Fibroblast of skin of abdomen (primary cell): ENCODE results near the gene NSUN2.

Experiments used
- DNase-seq: peaks from one replicate; pipeline ENCODE4 v3.0.0-alpha.2; 2013

Gene NSUN2

GRCh38 chr5:6602441-6602840 lies 30.4 kb downstream of the NSUN2 start:
- DNase-seq: no peak

DNA sequence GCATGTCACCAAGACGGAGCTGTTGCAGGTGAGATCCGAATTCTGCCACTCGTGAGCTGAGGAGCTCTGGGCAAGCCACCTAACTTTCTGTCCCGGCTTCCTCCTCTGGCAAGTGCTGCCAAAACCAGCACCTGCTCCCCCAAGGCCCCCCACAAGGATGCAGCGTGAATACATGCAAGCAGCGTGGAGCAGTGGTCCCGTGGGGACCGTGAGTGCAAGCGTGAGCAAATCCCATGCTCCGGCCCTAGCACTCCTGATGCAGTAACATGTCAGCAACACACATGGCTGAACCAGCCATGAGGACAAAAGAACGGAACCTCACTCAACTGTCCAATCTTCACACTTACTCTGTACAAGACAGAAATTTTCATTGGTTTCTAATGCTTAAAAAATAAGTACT lies 31.0 kb downstream of the NSUN2 start:
- DNase-seq: no peak

DNA sequence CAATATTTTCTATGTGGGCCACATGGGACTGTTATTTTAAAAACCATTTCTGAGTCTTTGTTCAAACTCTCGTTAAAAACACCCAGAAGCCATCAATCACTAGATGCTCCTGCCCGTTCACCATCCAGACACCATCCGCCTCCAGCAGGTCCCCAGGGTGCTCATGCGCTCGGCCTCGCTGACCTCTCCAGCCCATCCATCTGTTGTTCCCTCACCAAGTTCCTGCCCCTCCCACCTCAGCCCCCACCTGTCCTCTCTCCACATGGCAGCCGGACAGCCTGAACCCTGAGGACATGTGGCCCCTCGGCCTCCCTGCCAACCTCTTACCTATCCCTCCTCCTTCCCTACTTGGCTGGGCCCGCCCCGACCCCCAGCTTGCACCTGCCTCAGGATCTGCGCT lies 31.6 kb downstream of the NSUN2 start:
- no peak for DNase-seq

DNA sequence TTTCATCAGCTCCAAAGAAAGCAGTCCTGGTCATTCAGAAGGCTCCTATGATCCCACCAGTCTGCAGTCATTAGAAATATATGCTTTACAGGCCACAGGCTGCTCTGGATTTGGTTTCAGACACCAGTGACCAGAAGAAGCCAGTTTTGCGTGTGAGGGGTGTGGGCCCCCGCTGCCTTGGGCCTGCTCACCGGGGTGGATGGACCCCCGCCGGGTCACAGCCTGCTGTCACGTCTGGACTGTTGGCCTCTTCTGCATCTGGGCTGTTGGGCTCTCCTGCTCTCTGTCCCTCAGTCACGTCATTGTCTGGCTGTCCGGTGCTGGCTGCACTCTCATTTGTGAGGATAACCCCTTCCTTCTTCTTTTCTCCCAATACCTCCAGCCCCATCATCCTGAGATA lies 33.1 kb downstream of the NSUN2 start:
- no peak for DNase-seq

GRCh38 chr5:6598351-6598900 lies 34.4 kb downstream of the NSUN2 start:
- no peak for DNase-seq

DNA sequence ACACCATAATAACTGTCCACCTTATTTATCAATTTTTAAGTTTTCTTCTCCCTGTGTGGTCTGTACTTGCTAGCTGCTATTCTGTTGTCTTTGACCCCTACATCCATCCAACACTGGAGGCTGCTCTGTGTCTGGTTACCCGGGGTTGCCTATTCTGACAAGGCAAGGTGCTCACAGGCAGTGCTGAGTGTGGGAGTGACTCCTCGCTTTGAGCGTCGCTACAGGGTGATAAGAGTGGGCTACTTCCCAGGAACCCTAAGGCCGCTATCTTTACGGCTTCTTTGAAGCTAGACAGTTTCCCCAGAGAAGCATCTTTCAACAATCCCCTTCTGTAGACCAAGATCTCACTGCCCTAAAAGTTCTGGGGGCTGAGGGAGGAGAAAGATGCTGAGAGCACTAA lies 35.3 kb downstream of the NSUN2 start:
- DNase-seq: no peak

DNA sequence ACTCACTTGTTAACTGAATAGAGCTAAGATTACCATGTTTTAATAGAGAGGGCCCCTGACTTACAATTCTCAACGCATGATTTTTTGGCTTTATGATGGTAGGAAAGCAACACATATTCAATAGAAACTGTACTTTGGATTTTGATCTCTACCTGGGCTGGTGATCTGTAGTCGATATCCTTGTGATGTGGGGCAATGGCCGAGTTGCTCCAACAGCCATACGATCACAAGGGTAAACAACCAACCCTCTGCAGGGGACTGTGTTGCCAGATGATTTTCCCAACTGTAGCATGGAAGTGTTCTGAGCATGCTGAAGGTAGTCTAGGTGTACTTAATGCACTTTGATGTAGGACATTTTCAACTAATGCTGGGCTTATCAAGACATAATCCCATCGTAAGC lies 36.5 kb downstream of the NSUN2 start:
- DNase-seq: no peak

GRCh38 chr5:6595405-6595804 lies 37.4 kb downstream of the NSUN2 start:
- DNase-seq: no peak

DNA sequence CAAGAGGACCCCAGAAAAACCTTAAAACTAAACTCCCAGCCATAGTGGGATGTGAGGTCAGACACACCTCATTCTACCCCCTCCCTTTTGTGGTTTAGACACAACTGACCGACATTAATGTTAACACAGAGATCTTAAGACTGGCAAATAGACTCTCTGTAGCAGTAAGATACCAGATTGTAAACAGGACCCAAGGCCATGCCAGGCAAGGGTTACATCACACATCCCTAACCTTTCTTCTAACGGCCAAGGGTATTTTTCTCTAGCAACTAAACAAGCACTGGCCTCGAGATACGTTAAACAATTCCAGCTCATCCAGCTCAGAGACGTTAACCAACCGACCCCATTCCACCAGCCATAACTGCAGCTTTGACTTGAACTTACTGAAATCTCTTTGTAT lies 38.8 kb downstream of the NSUN2 start:
- DNase-seq: no peak

- DNase-seq: no peak
Observed at GRCh38 chr5:6593148-6594016, 39.5 kb downstream of the NSUN2 start.

GRCh38 chr5:6592601-6593000 lies 40.2 kb downstream of the NSUN2 start:
- DNase-seq: no peak

- DNase-seq: no peak
Observed at GRCh38 chr5:6591671-6592288, 41.1 kb downstream of the NSUN2 start.

DNA sequence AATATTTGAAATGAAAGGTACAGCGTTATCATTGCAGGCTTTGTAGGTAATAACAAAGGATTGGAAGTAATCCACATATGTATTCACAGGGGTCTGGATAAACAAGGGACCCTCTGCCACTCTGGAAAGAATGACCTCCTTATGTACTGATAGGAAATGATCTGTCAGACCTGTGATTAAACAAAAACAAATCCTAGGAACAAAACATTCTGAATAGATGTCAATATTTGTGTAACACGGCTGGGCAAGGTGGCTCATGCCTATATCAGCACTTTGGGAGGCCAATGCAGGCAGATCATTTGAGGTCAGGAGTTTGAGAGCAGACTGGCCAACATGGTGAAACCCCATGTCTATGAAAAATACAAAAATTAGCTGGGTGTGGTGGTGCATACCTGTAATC lies 42.3 kb downstream of the NSUN2 start:
- no peak for DNase-seq

DNA sequence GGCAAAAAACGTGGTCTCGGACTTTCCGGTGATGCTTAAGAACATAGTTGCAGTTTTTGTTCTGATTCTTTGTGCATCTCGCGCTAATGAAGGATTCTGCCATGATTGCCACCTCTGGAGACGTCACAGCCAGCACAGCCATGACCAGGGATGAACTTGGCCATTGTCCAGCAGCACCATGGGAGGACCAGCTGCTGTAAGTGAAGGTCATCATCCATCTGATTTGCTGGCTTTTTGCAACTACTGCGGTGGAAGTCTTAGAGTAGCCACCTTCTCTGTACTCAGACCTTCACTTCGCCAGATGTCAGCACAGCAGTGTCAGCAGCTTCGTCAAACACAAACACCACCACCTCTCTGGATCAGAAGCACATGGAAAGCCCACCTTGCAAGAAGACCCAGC lies 45.7 kb downstream of the NSUN2 start:
- DNase-seq: no peak

DNA sequence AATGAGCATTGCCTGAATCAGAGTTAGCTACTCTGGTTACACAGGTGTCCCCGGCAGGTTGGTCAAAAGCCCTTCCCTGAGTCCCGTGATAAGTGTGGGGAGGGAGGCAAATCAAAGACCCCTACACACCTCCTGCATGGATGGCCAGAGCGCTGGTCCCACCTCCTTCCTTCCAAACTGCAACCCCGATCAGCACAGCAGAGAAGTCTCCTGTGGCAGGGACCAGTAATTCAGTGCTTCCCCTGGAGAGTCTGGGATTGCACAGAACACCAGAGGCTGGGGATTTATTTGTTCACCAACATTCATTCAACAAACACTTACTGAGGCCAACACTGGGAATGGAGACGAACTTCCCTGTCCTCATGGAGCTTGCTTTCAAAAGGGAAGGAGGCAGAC lies 46.2 kb downstream of the NSUN2 start:
- DNase-seq: no peak

GRCh38 chr5:6585939-6586646 lies 46.8 kb downstream of the NSUN2 start:
- DNase-seq: no peak

- no peak for DNase-seq
Observed at GRCh38 chr5:6585168-6585567, 47.7 kb downstream of the NSUN2 start.

- no peak for DNase-seq
Observed at GRCh38 chr5:6584727-6585126, 48.1 kb downstream of the NSUN2 start.

- DNase-seq: no peak
Observed at GRCh38 chr5:6584101-6584645, 48.7 kb downstream of the NSUN2 start.

- DNase-seq: peak; percentile 13
Observed at GRCh38 chr5:6583049-6583880, 49.6 kb downstream of the NSUN2 start.

DNA sequence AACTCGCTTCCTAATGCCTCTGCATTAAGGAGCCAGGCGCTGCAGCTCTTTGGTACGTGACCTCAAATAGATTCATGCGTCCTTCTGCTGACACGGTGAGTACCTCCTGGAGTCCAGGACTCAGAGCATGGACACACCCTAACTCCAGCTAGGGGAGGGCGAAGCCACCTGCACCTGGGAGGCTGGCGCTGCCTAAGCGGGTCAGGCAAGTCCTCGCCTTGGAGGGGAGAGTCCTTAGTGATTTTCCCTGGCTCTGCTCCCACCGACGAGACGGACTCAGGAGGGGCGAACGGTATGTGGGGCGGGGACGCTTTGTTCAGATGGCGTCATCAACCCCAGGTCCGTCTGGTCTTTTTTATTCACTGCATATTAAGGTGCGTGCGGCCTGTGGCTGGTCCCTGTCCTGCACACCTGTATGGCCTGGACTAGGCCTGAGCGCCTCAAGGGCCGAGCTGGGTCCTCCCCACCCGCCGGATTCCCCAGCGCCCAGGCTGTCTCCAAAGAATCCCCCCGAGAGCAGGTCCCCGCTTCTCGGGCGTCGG lies 50.3 kb downstream of the NSUN2 start:
- no peak for DNase-seq
